GM12891 (cell line): ENCODE data around the gene ATXN1L.

Experiments used
- POLR2A ChIP-seq: IDR thresholded peaks from 2 replicates; pipeline ENCODE4 v1.6.1; 2011; ENCODE audit warnings: low read depth, low read length, control low read depth
- POLR2AphosphoS5 ChIP-seq: IDR thresholded peaks from 2 replicates; pipeline ENCODE4 v1.6.1; 2011; ENCODE audit warnings: low read depth, low read length, control low read depth
- SPI1 ChIP-seq: IDR thresholded peaks from 2 replicates; pipeline ENCODE4 v1.6.1; 2011; ENCODE audit warnings: low read depth, low read length, control low read depth
- TAF1 ChIP-seq: IDR thresholded peaks from 2 replicates; pipeline ENCODE4 v1.6.1; 2011; ENCODE audit warnings: low read depth, low read length, control low read depth

DNA sequence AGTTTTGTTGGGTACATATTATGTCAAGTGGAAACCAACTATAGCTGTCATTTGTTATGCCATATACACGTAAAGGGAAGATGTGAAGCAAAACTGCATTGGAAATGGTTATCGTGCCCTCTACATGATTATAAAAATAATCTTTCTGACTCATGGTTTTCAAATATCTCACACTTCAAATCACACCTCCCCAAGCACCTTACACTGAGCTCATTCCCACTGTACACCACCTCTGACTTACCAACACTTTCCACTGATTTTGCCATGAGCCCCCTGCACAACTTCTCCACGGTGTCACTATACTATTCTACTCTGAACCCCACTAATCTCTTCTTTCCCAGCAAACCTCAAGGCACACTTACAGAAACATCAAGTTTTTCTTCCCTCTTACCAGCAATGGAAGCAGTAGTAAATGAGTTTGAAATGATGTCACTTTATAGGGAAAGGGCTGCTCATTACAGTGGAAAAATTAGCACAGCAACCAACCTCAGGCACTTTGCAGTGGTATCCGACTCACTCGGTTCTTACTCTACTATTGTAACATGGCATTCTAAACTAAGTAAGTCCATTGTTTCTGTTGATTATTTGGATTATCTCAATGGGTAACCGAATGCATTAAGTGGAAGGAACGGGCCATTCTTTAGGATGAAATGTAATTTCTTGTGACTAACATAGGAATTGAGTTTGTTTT, 19.5 kb downstream of the ATXN1L start:
- TF ChIP-seq POLR2AphosphoS5, result no peak
- TF ChIP-seq POLR2A, result no peak
- no peak for TF ChIP-seq TAF1
- no peak for TF ChIP-seq SPI1
